NAMALWA (cell line): Measurements from ENCODE around the gene CCL27.

Experiments
- DNase-seq: peaks from one replicate; pipeline ENCODE4 v3.0.0-alpha.2; 2015; ENCODE audit warnings: low spot score

Gene CCL27

GRCh38 chr9:34662526-34663302, at the start of gene CCL27:
Gene CCL27, minus strand, starts transcription at chr9:34662657. Its CDS starts 24 bp downstream, at chr9:34662633.
- DNase-seq, result no peak

GRCh38 chr9:34712140-34712539, 49.7 kb upstream of the CCL27 start:
- no peak for DNase-seq

GRCh38 chr9:34710023-34710422, 47.6 kb upstream of the CCL27 start, which contains the start of gene CCL21:
Gene CCL21, minus strand, starts transcription at chr9:34710136. Its CDS starts 70 bp downstream, at chr9:34710066.
- no peak for DNase-seq

- DNase-seq, result no peak
These were observed 46.9 kb upstream of the CCL27 start for GRCh38 chr9:34709196-34709978.

GRCh38 chr9:34707130-34707529, 44.7 kb upstream of the CCL27 start:
- DNase-seq, result no peak

- peak; percentile 70 for DNase-seq
These were observed 39.6 kb upstream of the CCL27 start for GRCh38 chr9:34701769-34702736.

- peak; percentile 36 for DNase-seq
These were observed 38.7 kb upstream of the CCL27 start for GRCh38 chr9:34701023-34701768.

- DNase-seq, result no peak
These were observed 32.4 kb upstream of the CCL27 start for GRCh38 chr9:34694811-34695210.

GRCh38 chr9:34693560-34693959, 31.1 kb upstream of the CCL27 start:
- DNase-seq, result no peak

- no peak for DNase-seq
These were observed 29.5 kb upstream of the CCL27 start for GRCh38 chr9:34691936-34692315.

GRCh38 chr9:34690983-34691935, 28.8 kb upstream of the CCL27 start, which contains the start of gene CCL19:
Gene CCL19, minus strand, starts transcription at chr9:34691276. Its CDS starts 137 bp downstream, at chr9:34691139.
- no peak for DNase-seq

GRCh38 chr9:34689512-34689911, 27.1 kb upstream of the CCL27 start:
- no peak for DNase-seq

- DNase-seq, result no peak
These were observed 26.6 kb upstream of the CCL27 start for GRCh38 chr9:34689116-34689470.

GRCh38 chr9:34688329-34689115, 26.1 kb upstream of the CCL27 start:
- no peak for DNase-seq

GRCh38 chr9:34687276-34688030, 25.0 kb upstream of the CCL27 start:
- DNase-seq, result no peak

GRCh38 chr9:34686732-34687131, 24.3 kb upstream of the CCL27 start:
- DNase-seq, result no peak

GRCh38 chr9:34686231-34686630, 23.8 kb upstream of the CCL27 start:
- no peak for DNase-seq

- DNase-seq, result no peak
These were observed 23.1 kb upstream of the CCL27 start for GRCh38 chr9:34685591-34685990.

GRCh38 chr9:34684816-34685215, 22.4 kb upstream of the CCL27 start:
- DNase-seq, result no peak
